GM23248 (cell line): ENCODE data around the gene CASP9. TPM values are rescaled to one million over a fixed set of nuclear protein-coding genes. Genes with fewer than 3 reads are reported as not detected.

ENCODE experiments used
- DNase-seq: peaks from one replicate; pipeline ENCODE4 v3.0.0-alpha.2; 2015
- H2AFZ ChIP-seq: fragments of 200-600 bp; sonication (generic); 2 replicates; pipeline ENCODE4 v1.6.1; 2016; ENCODE audit warnings: antibody characterized with exemption
- H3F3A ChIP-seq: fragments of 200-600 bp; sonication (generic); 2 replicates; pipeline ENCODE4 v1.6.1; 2016; ENCODE audit warnings: mild to moderate bottlenecking, antibody characterized with exemption, mixed run types; ENCODE audit not compliant: insufficient read depth
- H3K27ac ChIP-seq: fragments of 200-600 bp; sonication (generic); 2 replicates; pipeline ENCODE4 v1.5.1; 2016; ENCODE audit warnings: mild to moderate bottlenecking
- H3K27me3 ChIP-seq: fragments of 200-600 bp; sonication (generic); replicated peaks from 2 replicates; pipeline ENCODE4 v1.6.1; 2016; ENCODE audit warnings: mild to moderate bottlenecking; ENCODE audit not compliant: insufficient read depth
- H3K36me3 ChIP-seq: fragments of 200-600 bp; sonication (generic); 2 replicates; pipeline ENCODE4 v1.6.1; 2016; ENCODE audit warnings: low read depth, mild to moderate bottlenecking
- H3K4me1 ChIP-seq: fragments of 200-600 bp; sonication (generic); 2 replicates; pipeline ENCODE4 v1.6.1; 2016; ENCODE audit warnings: mild to moderate bottlenecking; ENCODE audit not compliant: insufficient read depth
- H3K4me2 ChIP-seq: fragments of 200-600 bp; sonication (generic); one replicate; pipeline ENCODE4 v1.6.1; 2016; ENCODE audit warnings: mild to moderate bottlenecking; ENCODE audit not compliant: unreplicated experiment
- H3K4me3 ChIP-seq: fragments of 200-600 bp; sonication (generic); 2 replicates; pipeline ENCODE4 v1.5.1; 2016; ENCODE audit warnings: mild to moderate bottlenecking
- H3K79me2 ChIP-seq: fragments of 200-600 bp; sonication (generic); 2 replicates; pipeline ENCODE4 v1.6.1; 2016; ENCODE audit warnings: mild to moderate bottlenecking; ENCODE audit not compliant: insufficient read depth
- H3K9ac ChIP-seq: fragments of 200-600 bp; sonication (generic); 2 replicates; pipeline ENCODE4 v1.6.1; 2016; ENCODE audit warnings: mild to moderate bottlenecking
- H3K9me2 ChIP-seq: fragments of 200-600 bp; sonication (generic); 2 replicates; pipeline ENCODE4 v1.6.1; 2016; ENCODE audit warnings: mixed run types, mild to moderate bottlenecking, moderate library complexity; ENCODE audit not compliant: insufficient read depth
- H3K9me3 ChIP-seq: fragments of 200-600 bp; sonication (generic); one replicate; pipeline ENCODE4 v1.6.1; 2017; ENCODE audit warnings: low read depth
- H4K20me1 ChIP-seq: fragments of 200-600 bp; sonication (generic); 2 replicates; pipeline ENCODE4 v1.6.0; 2016; ENCODE audit not compliant: insufficient read depth
- EZH2 ChIP-seq: fragments of 200-600 bp; sonication (generic); IDR thresholded peaks from 2 replicates; pipeline ENCODE4 v1.6.1; 2018; ENCODE audit warnings: antibody characterized with exemption, mild to moderate bottlenecking; ENCODE audit not compliant: insufficient read depth, poor library complexity, severe bottlenecking
- EZH2phosphoT487 ChIP-seq: fragments of 200-600 bp; sonication (generic); IDR thresholded peaks from 2 replicates; pipeline ENCODE4 v1.6.1; 2018; ENCODE audit warnings: antibody characterized with exemption, moderate library complexity, mild to moderate bottlenecking, low read depth; ENCODE audit not compliant: insufficient read depth
- WGBS, 2 experiments: methylation state at CpG; one replicate each; pipeline ENCODE4 v1.1.6; 2015 to 2017; ENCODE audit warnings: low lambda C conversion rate in 2 of 2, low coverage in 1 of 2; ENCODE audit errors: missing lambda C conversion rate in 2 of 2; 5-methylcytosine and 5-hydroxymethylcytosine counted together
- in situ Hi-C: fragments of 300-500 bp; cut with MboI; formaldehyde crosslinking; loops from 2 replicates; pipeline ENCODE4 v1.15.0; 2020
- polyA plus RNA-seq: library from polyadenylated mRNA; unstranded; fragments of >200 nt; fragmentation: Nextera tagmentation; extraction: Ambion mirVana; gene quantifications from 2 replicates; pipeline ENCODE4 v1.2.1, GENCODE V29; 2016
- total RNA-seq: library from RNA; depleted of rRNA; stranded (reverse); fragments of >200 nt; shearing (Covaris generic); gene quantifications from 2 replicates; pipeline ENCODE4 v1.2.3, GENCODE V29; 2014

Gene CASP9
- total and polyA plus RNA-seq, 2 experiments from 2014 or later = 6.7 to 15.8 TPM

DNA sequence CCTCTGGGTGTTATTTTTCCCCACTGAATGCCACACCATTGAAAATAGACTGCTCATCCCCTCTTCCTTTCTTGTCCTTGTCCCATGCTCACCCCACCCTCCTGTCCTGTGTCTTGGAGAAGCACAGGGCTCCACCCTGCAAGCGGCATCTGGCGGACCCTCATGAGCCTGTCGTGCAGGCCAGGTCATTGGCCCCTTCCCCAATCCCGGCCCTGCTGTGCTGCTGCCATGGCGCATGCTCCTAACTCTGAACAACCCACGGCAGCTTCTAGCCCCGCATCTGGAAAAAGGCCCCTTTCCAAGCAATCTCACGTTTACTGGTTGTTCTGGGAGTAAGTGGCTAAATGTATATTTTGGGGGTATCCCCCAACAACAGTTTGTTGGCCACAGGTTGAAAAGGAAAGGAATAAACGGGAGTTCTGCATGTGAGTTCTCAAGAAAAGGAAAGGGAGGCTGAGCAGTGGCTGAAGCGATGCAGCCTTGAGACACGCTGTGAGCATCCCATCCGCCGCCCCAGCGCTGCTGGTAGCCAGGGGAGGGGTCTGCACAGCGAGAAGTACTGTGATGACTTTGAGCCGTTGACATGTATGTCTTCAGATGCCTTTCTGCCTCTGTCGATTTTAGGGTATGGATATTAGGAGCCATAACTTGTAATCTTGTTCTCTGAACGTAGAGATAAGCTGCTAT lies 44.5 kb upstream of the CASP9 start:
- Histone ChIP-seq H2AFZ (no peak overlapping the region), H3K9ac (no peak overlapping the region), H4K20me1 (no peaks in the 10 kb centered on the region), H3F3A (peaks cover 9% of the 10 kb centered on the region; the same call in 1 of the 2 replicates), H3K4me3 (no peak overlapping the region), H3K9me2 (no peaks in the 10 kb centered on the region), H3K9me3 (no peaks in the 10 kb centered on the region), H3K79me2 (no peaks in the 10 kb centered on the region), H3K27me3 (no peaks in the 10 kb centered on the region), H3K36me3 (peaks cover 33% of the 10 kb centered on the region), H3K4me2 (no peak overlapping the region), H3K27ac (no peak overlapping the region), H3K4me1 (peaks cover 14% of the 10 kb centered on the region)
- in situ Hi-C loops = no loop called here
- TF ChIP-seq EZH2 (no peak), EZH2phosphoT487 (no peak)
- WGBS, 2 experiments = 92 to 94% methylated on average over 18 of the region's 18 CpGs
- DNase-seq = no peak

DNA sequence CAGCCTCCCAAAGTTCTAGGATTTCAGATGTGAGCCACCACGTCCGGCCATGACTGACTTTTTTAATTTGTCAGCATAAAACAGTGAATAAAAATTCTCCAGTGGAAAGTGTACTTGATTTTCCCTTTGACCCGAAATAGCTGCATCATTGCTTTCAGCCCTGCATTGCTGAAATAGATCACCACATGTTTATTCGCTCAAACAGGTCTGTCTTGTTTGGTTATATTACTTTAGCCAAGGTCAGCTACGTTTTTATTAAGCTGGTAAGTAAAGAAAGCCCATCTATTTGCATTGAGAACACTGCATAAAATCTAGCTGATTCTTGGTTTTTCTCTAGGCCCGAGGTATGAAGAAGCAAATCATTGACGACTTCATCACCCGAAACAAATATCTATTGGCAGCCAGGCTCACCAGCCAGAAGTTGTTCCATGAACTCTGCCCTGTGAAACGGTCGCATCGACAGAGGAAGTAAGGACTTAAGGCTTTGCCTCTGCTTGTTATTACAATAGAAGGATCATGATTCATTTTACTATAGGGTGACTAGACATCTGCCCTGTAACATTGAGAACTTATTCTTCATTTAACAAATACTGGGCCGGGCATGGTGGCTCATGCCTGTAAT lies 35.3 kb upstream of the CASP9 start:
- H3K4me1 ChIP-seq = no peaks in the 10 kb centered on the region
- no peak for DNase-seq
- 94 to 95% methylated on average over 12 of the region's 12 CpGs for WGBS, 2 experiments

DNA sequence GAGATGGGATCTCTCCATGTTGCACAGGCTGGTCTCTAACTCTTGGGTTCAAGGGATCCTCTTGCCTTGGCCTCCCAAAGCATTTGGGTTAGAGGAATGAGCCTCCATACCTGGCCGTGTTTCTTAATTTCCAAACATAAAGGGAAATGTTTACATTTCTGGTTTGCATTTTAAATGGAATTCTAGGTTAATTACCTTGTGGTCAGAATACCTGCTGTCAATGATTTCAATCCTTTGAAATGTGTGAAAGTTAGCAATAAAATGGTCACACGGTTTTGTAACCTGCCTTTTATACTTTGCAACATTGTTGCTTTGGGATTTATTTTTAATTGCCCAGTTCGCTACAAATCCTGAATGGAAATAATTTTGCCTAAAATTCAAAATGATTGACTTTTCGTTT lies 34.5 kb upstream of the CASP9 start:
- no peak overlapping the region for H3K27ac ChIP-seq
- no peaks in the 10 kb centered on the region for H4K20me1 ChIP-seq
- no peaks in the 10 kb centered on the region for H3F3A ChIP-seq
- no peak overlapping the region for H3K4me2 ChIP-seq
- in situ Hi-C loops = no loop called here
- no peaks in the 10 kb centered on the region for H3K9me3 ChIP-seq
- H3K9me2 ChIP-seq = no peaks in the 10 kb centered on the region
- H3K79me2 ChIP-seq = no peaks in the 10 kb centered on the region
- 85 to 88% methylated on average over 4 of the region's 4 CpGs for WGBS, 2 experiments
- TF ChIP-seq EZH2phosphoT487 (no peak), EZH2 (no peak)
- DNase-seq = no peak
- H2AFZ ChIP-seq = no peak overlapping the region
- no peak overlapping the region for H3K4me3 ChIP-seq
- H3K4me1 ChIP-seq = no peaks in the 10 kb centered on the region
- H3K36me3 ChIP-seq = peaks cover 25% of the 10 kb centered on the region
- no peaks in the 10 kb centered on the region for H3K27me3 ChIP-seq
- H3K9ac ChIP-seq = no peak overlapping the region

More for the DNA sequence above, 35.3 kb upstream of the CASP9 start:
- Histone ChIP-seq H3K9me2 (no peaks in the 10 kb centered on the region), H3K27me3 (no peaks in the 10 kb centered on the region), H3F3A (no peaks in the 10 kb centered on the region), H3K9ac (no peak overlapping the region), H3K27ac (no peak overlapping the region), H2AFZ (no peak overlapping the region), H3K9me3 (no peaks in the 10 kb centered on the region), H3K4me3 (no peak overlapping the region), H3K4me2 (no peak overlapping the region), H3K79me2 (no peaks in the 10 kb centered on the region), H3K36me3 (peaks cover 25% of the 10 kb centered on the region), H4K20me1 (no peaks in the 10 kb centered on the region)
- in situ Hi-C loops = no loop called here
- no peak for TF ChIP-seq EZH2
- TF ChIP-seq EZH2phosphoT487 = no peak

DNA sequence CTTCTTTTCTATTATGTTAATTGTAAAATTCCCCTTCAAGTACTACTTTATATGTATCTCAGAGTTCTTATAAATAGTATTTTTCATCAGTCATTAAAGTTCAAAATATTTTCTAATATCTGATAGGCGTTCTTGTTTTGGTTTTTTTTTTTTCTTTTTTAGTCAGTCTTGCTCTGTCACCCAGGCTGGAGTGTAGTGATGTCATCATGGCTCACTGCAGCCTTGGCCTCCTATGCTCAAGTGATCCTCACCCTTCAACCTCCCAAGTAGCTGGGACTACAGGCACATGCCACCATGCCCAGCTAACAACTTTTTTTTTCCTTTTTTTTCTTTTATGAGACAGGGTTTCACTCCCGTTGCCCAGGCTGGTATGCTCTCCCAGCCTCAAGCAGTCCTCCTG lies 33.6 kb upstream of the CASP9 start:
- no peaks in the 10 kb centered on the region for H3F3A ChIP-seq
- H3K9me2 ChIP-seq = no peaks in the 10 kb centered on the region
- peak; percentile 16 for DNase-seq
- H3K4me1 ChIP-seq = no peaks in the 10 kb centered on the region
- H3K4me2 ChIP-seq = no peak overlapping the region
- H3K79me2 ChIP-seq = no peaks in the 10 kb centered on the region
- peaks cover 23% of the 10 kb centered on the region for H3K36me3 ChIP-seq
- no peaks in the 10 kb centered on the region for H3K27me3 ChIP-seq
- no peak overlapping the region for H2AFZ ChIP-seq
- no peaks in the 10 kb centered on the region for H3K9me3 ChIP-seq
- in situ Hi-C loops = no loop called here
- H4K20me1 ChIP-seq = no peaks in the 10 kb centered on the region
- no peak overlapping the region for H3K9ac ChIP-seq
- TF ChIP-seq EZH2phosphoT487 (no peak), EZH2 (no peak)
- H3K4me3 ChIP-seq = no peak overlapping the region
- WGBS, 2 experiments = 91 to 98% methylated on average over 2 of the region's 2 CpGs
- H3K27ac ChIP-seq = no peak overlapping the region

DNA sequence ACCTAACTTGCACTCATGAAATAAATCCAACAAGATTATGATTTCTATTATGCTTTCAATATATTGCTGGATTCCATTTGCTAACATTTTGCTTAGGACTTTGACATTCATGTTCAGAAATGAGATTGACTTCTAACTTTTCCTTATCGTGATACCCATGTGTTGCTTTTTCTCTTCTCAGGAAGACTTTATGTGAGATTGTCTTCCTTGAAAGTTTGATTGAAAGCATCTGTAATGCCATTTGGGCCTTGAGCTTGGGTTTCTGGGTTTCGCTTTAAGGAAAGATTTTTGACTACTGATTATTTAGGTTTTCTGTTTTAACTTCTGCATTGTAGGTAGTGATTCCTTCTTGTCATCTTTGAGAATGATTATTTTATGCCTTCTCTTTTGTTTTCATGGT lies 33.0 kb upstream of the CASP9 start:
- H2AFZ ChIP-seq = no peak overlapping the region
- no peak for TF ChIP-seq EZH2phosphoT487
- no peak for TF ChIP-seq EZH2
- no peaks in the 10 kb centered on the region for H3K9me2 ChIP-seq
- in situ Hi-C loops = no loop called here
- no peak overlapping the region for H3K4me3 ChIP-seq
- no peak overlapping the region for H3K27ac ChIP-seq
- WGBS, 2 experiments = 94 to 97% methylated on average over 2 of the region's 2 CpGs
- H3K9ac ChIP-seq = no peak overlapping the region
- H3K4me1 ChIP-seq = no peaks in the 10 kb centered on the region
- H3K36me3 ChIP-seq = peaks cover 17% of the 10 kb centered on the region
- H4K20me1 ChIP-seq = no peaks in the 10 kb centered on the region
- DNase-seq = no peak
- no peaks in the 10 kb centered on the region for H3F3A ChIP-seq
- H3K4me2 ChIP-seq = no peak overlapping the region
- H3K9me3 ChIP-seq = no peaks in the 10 kb centered on the region
- no peaks in the 10 kb centered on the region for H3K27me3 ChIP-seq
- H3K79me2 ChIP-seq = no peaks in the 10 kb centered on the region
